NCI-H748 treated with DMSO at 0.1 percent for 48 hours (cell line): ENCODE measurements around the gene SRP14.
"Not testable (repeated sequence)": the region's sequence is repeated elsewhere in the genome, so short reads cannot be mapped to it uniquely, and the experiment has no call there.

Experiments
- DNase-seq: peaks from one replicate; lab custom pipeline; 2025; lab: John Stamatoyannopoulos, UW

The SRP14 gene

DNA sequence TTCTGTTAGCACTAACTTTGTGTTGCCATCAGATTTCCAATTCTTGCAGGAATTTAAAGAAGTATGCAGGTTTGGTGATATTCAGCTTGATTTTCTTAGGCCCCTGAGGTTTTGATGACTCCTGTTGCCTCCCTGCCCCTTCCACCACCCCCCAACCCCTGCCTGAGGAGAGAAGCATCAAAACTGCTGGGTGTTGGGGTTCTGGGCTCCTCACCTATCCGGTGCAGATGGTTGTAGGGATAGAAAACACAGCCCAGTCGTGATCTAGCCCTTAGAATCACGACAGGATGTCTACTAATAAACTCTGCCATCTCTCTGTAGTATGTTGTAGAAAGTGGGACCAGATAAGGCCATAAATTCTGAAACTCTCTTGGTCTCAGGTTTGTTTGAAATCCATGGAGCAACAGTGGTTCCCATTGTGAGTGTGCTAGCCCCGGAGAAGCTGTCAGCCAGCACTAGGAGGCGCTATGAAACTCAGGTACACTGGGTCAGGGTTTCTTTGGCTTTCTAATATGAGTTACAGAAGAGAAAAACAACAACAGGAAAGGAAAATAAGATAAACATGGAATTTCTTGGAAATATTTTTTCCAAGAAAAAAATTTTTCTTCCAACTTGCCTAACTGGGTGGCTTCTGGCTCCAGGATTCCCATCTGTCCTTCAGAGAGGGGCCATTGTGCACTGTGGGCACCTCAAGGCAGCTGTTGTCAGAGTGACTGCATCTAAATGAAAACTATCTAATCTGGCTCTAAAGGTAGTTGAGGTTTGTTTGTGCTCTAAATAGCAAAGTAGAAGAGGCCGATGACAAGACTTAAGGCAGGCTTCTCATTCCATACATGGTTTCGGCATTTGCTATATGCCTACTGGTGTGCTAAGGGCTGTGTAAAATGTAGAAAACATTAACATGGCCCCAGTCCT lies 8.7 kb downstream of the SRP14 start:
- no peak for DNase-seq

DNA sequence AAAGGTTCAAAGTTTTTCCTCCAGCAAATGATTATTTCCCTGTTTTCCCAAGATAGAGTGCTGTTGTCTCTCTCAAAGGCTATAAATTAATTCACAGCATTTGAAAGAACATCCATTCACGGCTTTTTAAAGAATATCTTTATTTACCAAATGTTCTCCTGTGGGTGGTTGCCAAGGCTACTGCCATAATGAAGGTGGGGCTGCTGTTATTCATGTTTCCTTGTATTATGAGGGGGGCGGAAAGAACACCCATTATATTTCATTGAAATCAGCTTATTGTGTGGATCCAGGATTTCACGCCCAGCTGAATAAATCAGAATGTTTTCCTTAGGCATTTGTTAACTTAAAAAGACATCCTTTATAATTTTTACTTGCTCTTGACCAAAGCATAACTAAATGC lies 10.1 kb downstream of the SRP14 start:
- DNase-seq = no peak

DNA sequence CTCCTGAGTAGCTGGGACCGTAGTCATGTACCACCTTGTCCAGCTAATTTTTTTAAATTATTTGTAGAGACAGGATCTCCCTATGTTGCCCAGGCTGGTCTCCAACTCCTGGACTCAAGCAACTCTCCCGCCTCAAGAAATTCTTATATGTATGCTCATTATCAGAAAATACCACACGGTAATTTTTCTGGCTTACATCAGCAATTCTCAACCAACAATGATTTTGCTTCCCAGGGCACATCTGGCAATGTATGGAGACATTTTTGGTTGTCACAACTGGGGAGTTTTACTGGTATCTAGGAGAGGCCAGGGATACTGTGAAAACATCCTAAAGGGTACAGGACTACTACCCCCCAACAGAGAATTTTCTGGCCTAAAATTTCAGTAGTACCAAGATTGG lies 10.8 kb downstream of the SRP14 start:
- no peak for DNase-seq

DNA sequence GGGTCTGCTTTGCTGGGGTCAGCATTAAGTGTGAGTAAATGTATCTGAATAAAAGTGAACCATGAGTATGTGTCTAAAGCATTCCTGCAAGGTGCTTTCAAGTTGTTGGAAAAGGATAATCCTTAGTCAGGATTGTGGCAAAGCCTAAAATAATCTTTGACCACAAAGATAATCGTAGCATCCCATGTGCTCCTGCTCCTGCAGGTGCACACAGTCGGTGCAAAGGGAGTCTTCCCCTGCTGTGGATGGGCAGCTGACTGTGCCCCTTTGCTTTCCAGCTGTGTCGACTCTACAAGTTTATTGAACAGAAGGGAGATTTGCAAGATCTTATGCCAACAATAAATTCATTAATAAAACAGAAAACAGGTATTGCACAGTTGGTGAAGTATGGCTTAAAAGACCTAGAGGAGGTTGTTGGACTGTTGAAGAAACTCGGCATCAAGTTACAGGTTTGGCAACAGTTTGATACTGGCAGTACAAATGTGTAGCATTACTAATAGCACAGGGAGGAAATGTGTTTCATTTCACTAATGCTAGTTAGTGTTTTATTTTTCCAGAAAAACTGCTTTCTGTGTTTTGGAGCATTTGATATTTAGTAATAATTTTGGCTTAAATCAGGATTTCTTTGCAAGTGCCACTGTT lies 22.6 kb downstream of the SRP14 start:
- no peak for DNase-seq

DNA sequence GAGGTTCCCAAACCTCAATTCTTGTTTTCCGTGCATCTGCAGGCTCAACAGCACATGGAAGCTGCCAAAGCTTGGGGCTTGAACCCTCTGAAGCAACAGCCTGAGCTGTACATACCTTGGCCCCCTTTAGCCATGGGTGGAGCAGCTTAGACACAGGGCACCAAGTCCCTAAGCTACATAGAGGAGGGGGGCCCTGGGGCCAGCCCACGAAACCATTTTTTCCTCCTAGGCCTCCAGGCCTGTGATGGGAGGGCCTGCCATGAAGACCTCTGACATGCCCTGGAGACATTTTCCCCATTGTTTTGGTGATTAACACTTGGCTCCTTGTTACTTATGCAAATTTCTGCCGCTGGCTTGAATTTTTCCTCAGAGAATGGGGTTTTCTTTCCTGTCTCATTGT lies 24.6 kb downstream of the SRP14 start:
- no peak for DNase-seq

DNA sequence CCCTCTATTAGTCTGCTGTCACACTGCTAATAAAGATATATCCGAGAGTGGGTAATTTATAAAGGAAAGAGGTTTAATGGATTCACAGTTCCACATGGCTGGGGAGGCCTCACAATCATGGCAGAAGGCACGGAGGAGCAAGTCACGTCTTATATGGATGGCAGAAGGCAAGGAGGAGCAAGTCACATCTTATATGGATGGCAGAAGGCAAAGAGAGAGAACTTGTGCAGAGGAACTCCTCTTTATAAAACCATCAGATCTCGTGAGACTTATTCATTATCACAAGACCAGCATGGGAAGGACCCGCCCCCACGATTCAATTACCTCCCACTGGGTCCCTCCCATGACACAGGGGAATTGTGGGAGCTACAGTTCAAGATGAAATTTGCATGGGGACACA lies 25.6 kb downstream of the SRP14 start:
- not testable (repeated sequence) for DNase-seq

DNA sequence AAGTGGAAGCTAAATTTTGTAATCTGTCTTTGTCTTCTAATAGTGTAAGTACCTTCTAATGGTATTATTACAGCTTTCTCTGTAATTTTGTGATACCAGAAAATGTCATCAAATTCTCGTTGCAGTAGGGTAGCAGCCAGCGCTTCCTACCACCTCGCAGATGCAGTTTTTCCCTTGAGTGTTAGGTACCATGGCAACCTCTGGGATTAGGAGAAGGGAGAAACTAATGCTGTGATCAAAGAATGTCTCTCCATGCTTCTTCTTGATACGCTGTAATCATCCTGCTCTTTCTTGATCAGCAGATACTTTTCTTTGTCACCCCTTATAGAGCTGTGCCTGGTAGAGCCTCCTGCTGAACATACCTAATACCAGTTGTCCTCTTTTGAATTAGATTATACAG lies 27.7 kb downstream of the SRP14 start:
- no peak for DNase-seq

DNA sequence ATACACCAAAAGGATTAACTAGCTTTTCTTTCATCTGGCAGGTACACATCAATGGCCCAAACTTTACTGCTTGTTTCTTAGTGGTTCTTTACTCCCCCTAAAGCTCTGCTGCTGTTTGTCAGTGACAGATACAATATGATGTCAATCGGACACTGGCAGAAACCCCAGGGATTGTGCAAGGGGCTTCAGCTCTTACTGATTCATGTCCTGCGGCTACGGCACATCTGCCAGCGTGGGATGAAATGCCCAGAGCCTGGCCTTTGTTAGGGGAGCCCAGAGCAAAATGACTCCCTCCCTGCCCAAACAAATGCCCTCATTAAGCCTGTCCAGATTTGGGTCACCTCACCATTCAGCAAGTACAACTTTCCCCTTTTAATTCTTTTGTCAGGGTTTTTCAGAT lies 28.3 kb downstream of the SRP14 start:
- no peak for DNase-seq

DNA sequence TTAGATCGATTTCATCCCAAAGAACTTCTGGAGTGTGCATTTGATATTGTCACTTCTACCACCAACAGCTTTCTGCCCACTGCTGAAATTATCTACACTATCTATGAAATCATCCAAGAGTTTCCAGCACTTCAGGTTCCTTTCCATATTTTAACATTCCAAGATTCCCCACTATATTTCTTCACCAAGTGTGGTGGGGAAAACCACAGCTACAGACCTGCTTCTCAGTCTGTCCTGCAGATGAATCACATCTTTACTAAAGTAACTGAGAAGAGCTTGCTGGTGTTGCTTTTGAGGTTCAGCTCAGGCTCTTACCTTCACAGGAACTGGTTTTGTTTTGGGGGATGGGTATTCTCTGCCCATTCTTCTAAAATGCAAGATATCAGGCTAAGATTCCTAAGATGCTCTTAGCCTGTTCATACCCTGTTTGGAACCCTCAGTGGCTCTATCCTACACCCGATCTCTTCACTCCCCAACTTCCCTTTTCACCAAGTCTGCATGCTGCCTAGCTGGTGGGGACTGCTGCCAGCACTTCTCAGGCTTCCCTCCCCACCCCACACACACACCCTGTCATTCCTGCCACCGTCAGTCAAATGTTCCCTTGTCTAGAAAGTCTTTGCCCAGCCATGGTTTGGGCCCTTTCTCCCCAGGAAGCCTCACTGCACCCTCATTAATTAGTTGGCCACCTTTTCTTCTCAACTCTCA lies 30.8 kb downstream of the SRP14 start:
- no peak for DNase-seq

DNA sequence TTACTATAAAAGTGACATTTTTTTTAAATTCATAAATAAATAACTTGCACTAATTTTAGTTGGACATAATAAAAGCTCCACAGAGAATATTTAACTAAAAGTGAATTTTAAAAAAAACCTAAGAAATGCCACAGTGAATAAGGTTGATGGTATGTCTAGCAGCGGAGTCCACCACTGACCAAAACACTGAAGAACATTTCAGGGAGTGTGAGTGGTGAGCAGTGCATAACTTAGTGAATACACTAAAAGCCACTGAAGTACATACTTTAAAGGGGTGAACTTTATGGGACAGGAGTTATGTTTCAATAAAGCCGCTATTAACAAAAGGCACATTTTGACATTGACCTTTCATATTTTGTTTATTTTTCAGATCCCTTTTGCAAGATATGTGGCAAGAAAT lies 32.3 kb downstream of the SRP14 start:
- DNase-seq = no peak

DNA sequence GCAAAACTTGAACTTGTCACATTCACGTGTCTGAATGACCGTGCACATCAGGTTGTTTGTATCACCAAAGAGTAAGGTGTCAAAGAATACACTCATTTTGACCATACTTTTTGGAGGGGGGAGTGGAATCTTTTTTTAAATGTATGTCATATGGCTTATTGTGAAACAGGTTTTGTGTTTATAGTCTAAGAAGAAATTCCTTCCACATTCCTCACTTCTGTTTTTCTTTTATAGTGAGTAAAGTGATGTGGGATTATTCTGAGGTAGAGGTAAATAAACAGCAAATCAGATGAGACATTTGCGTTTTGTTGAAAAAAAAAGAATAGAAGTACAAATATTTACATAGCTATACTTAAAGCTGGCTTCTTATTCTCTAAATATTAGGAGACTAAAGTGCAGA lies 33.0 kb downstream of the SRP14 start:
- DNase-seq = no peak

DNA sequence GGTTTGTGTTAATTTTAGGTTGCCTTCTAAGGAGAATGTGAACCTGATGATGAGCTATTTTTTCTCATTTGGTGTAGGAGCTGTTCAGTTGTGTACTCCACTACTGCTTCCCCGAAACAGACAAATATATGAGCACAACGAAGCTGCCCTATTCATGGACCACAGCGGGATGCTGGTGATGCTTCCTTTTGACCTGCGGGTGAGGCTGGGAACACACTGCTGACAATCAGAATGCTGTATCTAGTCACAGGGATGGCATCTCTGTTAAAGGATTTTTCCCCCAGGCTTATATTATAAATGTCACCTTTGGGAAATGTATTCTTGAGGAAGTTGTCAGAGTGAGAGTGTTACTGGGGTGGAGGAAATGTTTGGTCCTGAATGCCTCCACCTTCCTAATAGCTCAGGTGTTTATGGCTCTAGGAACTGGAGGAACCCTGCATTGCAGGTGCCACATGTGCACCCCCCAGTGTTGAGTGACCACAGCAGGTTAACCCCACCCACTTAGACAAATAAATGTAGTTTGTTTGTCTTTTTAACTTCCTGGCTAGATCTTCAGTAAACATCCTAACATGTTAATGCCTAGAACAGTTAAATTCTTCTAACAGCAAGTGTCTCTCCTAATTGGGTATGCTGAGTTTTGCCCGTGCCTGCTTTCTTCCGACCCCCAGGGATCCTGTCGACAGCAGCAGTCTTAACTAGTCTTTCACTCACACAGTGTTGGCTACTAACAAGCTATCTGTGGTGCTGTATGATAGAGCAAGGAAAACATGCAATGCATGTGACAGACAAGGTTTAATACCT lies 35.7 kb downstream of the SRP14 start:
- DNase-seq = no peak

DNA sequence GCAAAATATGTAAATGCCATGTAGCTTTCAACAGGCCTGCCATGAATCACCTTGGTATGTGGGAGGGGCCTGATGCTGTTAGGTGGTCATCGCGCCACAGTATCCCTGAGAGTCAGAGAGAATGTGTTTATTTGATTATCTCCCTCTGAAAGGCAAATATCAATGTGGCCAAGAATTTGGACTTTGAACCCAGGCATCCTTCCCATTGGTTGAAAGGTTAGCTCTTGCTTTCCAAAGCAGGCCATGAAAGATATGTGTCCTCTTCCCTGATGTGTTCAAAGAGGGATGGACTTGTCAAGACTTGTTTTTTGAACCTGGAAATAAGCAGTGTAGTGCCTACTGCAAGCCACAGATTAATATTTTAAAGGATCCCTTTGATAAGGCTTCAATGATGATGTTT lies 36.7 kb downstream of the SRP14 start:
- DNase-seq = no peak

DNA sequence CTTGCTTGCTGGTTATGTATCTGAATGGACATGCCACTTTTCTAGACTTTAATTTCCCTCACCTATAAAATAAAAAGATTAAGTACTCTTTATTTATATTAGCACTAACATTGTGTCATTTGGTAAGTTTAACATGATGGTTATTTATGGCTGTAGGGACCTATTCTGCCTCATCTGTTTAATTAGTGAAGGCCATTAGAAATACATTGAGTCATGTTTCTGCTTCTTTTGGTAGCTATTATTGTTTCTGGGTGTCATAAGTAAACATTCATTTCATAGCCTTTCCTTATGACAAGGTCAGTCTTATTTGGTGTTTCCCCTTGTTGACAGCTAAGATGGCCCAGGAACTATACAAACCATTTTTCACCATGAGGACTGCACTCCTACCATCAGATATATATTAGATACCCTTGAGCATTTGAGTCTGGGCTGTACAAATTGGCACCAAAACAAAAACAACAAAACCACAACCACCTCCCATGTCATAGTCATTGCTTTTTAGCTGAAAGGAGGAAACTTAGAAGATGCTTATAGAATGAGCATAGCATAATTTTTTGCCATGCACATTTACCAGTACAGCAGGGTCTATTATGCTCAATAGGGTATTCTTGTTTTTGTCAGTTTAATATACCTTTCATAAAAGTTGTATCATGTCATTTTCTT lies 39.3 kb downstream of the SRP14 start:
- DNase-seq = no peak

DNA sequence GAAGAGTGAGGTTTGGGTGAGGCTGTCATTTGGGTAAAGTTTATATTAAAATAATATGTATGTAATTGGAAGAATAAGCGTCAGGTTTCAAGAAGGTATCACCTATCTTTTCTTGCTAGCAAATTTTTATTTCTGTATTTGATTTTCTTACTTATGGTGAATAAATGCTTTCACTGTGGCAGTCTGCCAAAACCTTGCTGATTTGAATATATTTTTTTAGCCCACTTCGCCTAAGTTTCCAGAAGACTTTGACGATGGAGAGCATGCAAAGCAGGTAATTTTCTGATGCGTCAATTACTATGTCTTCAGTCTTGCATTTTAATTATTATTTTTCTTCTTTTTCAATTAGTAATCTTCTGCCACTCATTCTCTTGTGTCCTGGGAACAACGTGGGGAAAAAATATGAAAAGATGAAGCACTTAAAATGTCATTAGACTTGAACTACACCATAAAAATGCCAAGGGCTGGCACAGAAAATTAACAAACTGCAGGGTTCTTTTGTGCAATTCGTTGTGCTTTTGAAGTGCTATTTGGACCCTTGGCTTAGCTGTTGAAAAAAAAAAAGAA lies 40.4 kb downstream of the SRP14 start:
- DNase-seq = no peak

DNA sequence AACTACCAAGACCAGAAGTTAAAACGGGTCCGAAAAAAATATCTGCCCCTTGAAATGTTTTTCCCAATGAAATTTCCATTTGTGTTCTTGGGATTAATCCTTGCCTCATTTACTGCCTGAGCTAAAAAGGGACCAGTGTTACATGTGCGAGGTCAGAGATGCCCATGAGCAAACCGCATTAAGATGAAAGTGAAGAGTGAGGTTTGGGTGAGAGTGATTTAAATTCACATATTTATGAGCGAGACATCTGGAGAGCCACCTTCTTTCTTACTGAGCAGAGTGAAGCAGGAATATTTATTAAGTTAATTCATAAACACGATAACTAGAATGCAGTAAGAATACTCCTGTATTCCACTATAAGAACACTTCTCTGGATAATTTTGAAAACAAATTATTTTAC lies 41.3 kb downstream of the SRP14 start:
- DNase-seq = no peak

DNA sequence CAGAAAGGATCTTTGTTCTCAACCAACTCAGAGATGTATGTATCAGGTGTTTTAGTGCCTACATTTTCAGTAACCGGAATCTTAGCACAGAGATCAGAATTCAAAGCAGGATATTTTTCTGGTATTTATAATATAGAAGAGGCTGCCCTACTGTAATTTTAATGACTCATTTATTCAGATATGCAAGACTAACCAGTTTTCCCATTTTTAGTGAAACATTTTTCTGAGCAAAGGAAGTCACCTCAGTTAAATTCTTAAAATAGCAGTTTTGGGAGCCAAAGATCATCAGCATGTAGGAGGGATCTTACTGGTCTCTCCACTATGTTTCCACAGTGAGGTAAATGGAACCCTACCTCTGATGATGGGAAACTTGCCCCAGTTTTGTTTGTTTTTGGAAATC lies 42.0 kb downstream of the SRP14 start:
- no peak for DNase-seq

DNA sequence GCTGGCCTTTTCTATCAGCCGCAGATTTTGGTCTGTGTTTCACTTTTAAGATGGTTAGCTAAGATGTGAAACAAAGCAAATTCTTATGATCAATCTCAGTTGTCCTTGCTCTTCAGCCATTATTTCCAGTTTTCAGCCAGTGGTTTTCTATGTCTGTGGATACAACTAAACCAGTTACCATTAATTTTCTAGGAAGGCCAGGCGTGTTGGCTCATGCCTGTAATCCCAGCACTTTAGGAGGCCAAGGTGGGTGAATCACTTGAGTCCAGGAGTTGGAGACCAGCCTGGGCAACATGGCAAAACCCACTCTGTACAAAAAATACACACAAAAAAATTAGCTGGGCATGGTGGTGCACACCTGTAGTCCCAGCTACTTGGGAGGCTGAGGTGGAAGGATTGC lies 42.8 kb downstream of the SRP14 start:
- not testable (repeated sequence) for DNase-seq

DNA sequence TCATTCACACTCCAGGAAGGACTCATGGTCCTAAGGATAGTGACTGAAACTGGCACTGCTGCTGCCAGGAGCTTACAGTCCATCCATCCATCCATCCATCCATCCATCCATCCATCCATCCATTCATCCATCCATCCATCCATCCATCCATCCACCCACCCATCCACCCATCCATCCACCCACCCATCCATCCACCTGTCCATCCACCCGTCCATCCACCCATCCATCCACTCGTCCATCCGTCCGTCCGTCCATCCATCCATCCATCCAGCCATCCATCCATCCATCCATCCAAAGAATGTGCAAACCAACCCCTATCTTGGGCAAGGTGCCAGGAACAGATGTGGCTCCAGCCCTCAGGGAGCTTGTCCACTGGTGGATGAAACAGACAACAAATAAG lies 46.0 kb downstream of the SRP14 start:
- DNase-seq = not testable (repeated sequence)

DNA sequence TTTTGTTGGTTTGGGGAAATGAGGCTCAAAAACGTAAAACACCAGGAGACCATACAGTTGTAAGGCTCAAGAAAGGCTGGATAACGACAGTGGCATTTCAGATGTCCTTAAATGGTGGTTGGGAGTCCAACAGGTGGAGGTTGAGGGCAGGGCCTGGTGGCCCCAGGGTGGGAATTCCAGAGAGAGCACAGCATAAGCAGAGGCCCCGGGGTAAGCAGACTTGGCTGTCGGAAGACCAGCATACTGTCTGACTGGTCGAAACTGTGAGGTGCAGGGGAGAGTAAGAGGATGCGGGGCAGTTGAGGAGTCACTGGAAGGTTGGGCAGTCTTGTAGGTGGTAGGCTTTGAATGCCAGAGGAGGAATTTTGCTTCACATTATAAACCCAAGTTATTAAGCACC lies 48.3 kb downstream of the SRP14 start:
- no peak for DNase-seq

DNA sequence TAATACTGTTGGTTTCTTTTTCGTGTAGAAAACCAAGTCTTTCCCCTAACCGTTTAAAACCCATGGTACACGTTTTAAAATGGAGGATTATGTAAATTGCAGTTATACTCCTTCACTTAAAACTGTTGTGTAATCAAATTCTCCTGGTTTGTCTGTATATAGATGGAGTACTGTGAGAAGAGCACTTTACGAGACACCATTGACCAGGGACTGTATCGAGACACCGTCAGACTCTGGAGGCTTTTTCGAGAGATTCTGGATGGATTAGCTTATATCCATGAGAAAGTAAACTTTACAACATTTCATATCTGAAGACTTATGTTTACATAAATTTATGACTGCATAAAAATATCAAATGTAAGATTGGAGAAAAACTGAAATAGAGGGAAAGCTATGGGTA lies 51.2 kb downstream of the SRP14 start:
- no peak for DNase-seq
